GM19372 (cell line): Measurements from ENCODE around the gene EEF2.

Experiments used
- ATAC-seq: cut with Tn5 transposase; IDR thresholded peaks from one replicate; pipeline ENCODE4 v1.9.1; 2021; ENCODE audit warnings: mild to moderate bottlenecking, low read depth, moderate library complexity; ENCODE audit not compliant: unreplicated experiment

The EEF2 gene

GRCh38 chr19:3986260-3987041 lies 1.2 kb upstream of the EEF2 start:
- no peak for ATAC-seq

DNA sequence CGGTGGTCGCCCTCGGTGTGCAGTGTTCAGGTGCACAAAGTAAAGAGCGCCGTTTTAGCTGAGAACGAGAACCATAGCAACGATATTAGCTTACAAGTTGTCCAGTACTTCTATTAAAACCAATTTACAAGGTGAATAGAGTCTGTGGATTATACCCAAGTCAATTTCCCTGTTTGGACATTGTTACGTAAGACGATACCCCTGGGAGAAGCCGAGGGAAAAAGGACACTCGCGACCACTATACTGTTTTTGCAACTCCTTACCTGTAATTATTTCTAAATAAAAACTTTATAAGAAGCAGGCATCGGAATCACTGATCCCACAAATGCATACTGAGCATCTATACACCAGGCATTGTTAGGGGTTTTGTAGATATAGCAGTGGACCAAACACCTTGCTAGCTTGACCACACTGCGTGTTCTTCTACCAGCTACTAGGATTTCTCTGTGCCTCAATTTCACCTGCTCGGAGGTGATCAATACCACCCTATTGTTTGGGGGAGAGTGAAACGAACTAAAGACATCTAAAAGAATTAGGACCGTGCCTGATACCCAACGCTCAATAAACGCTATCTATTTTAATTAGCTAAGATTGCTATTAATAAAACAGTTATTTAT lies 488 bp upstream of the EEF2 start:
- ATAC-seq: no peak

GRCh38 chr19:3984584-3984907 lies 717 bp downstream of the EEF2 start:
- ATAC-seq: no peak

DNA sequence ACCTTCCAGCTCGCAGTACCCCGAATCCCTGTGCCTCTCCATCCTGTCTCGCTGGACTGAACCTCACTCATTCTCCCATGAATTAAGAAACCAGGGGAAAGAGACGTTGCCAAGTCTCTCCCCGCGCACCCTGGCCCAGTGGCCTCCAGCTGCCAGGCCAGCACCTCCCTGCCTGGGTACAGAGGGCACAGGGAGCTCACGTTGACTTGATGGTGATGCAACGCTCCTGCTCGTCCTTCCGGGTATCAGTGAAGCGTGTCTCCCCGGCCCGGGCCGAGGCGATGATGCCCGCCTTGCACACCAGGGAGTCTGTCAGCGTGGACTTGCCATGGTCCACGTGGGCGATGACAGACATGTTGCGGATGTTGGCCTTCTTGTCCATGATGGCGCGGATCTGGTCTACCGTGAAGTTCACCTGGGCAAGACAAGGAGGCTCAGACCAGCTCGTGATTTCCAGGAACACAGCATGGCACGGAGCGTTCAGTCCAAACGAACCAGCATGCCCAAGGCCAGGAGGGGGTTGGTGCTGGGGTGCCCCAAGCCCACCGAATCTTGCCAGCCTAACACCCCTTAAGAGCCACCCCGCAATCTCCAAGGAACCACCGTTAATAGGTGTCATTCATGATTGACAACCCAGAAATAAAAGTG lies 1.2 kb downstream of the EEF2 start:
- ATAC-seq: no peak

DNA sequence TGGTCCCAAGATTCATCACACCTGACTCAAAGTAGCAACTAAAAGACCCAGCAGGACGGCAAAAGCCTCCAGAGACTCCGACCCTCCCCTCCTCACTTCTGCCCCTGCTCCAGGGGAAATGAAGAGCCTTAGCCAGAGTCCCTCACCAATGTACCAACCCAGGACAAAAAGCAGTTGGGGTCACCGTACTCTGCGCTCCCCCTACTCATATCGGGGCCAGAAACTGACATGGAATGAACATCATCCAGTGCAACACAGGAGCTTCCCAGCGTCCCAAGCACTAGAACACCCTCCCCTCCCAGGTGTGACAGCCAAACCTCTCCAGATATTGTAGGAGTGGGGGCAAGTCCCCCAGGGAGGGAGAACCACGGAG lies 1.7 kb downstream of the EEF2 start:
- no peak for ATAC-seq

- no peak for ATAC-seq
Observed at GRCh38 chr19:3982701-3983541, 2.3 kb downstream of the EEF2 start.

GRCh38 chr19:3981736-3982681 lies 3.3 kb downstream of the EEF2 start:
- no peak for ATAC-seq

DNA sequence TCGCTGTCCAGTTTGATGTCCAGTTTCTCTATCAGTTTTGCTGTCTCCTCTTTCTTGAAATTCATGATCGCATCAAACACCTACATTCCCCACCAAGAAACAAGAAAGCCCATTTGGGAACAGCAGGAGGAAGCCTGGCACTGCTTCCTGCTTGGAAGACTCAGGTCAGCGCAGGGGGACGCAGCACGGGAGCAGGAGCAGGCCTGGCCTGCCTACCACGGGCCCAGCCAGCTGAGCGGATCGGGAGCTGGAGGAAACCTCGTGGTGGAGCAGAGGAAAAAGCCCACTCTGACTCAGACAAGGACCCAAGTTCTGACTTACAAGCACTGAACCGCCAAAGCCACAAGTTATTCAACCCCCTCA lies 3.9 kb downstream of the EEF2 start:
- no peak for ATAC-seq

GRCh38 chr19:3980353-3981251 lies 4.7 kb downstream of the EEF2 start:
- ATAC-seq: no peak

DNA sequence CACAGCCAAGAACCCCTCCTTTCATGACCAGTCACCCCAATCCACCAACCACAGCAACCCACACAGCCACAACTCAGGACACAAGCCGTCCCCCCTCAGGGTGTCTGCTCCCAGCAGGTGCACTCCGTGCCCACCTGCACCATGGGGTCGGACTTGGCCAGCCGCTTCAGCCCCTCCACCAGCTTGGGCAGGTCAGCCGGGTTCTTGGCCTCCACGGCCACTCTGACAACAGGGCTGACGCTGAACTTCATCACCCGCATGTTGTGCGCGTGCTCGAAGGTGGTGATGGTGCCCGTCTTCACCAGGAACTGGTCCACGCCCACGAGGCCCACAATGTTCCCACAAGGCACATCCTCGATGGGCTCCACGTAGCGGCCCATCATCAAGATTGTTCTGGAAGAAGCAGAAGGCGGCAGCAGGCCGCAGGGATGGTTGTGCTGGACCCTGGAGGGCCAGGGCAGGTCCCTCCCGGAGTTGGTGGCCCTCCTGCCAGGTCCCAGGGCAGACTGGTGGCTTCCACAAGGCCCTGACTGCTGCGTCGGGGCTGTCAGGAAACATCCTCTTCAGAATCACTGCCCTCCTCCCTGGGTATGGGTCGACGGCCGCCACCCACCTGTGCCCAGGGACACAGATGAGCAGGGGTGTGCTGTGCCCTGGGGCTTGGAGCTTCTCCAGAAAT lies 5.5 kb downstream of the EEF2 start:
- no peak for ATAC-seq

DNA sequence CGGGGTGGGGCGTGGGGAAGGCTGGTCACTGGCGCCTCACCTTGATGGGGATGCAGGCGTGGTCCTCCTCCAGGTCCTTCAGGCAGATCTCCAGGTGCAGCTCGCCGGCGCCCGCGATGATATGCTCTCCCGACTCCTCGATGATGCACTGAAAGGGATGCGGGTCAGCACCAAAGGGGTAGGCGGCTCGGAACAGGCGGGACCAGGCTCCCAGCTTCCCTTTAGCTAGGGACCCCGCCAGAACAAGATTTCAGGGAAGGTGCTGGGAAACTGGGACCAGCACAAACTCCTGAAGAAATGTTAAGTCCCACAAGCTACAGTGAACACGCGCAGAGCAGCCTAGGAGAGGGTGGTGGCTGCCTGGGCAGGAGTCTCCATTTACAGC lies 6.0 kb downstream of the EEF2 start:
- no peak for ATAC-seq

GRCh38 chr19:3978145-3978544 lies 7.1 kb downstream of the EEF2 start:
- ATAC-seq: no peak

DNA sequence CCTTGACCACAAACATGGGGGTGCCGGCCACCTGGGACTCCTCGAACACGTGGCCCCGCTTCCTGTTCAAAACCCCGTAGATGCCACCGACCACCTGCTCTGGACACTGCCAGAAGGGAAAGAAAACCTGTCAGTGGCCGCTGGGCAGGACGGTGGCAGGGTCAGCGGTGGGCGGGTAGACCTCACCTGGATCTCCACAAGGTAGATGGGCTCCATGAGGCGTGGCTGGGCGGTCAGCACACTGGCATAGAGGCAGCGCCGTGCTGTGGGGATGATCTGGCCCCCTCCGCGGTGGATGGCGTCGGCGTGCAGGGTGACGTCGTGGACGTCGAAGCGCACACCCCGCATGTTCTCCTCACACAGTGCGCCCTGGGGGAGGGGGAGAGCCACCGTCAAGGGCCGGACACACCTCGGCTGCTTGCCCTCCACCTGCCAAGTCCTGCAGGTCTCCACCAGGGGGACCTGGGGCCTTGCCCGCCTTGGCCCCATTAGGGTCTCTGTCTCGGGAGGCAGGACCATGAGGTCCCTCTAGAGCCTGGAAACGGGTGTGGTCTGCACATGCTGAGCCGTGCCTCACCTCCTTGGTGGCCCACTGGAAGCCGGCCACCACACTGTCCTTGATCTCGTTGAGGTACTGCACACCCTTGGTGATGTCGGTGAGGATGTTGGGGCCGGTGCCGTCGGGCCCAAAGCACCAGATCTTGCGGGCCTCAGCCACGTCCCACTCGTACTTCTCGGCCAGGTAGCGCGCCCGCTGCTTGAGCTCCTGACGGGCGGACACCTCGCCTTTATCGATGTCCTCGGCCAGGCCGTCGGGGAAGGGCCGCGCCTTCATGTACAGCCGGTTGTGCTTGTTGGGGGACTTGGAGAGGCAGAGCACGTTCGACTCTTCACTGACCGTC lies 7.8 kb downstream of the EEF2 start:
- ATAC-seq: no peak

- ATAC-seq: no peak
Observed at GRCh38 chr19:3976495-3977241, 8.6 kb downstream of the EEF2 start.

- ATAC-seq: no peak
Observed at GRCh38 chr19:3975637-3976087, 9.6 kb downstream of the EEF2 start.

- ATAC-seq: no peak
Observed at GRCh38 chr19:3975144-3975543, 10.1 kb downstream of the EEF2 start.
